ENCODE data around the gene FKBP14.

GRCh38 chr7:29990931-29991330 lies 35.6 kb downstream of the FKBP14 start:
- no peak for TF ChIP-seq CTCF (conservative IDR thresholded peaks at IDR 0.05; ENCODE audit: low read depth in 2 of 2)
- no peak for TF ChIP-seq EZH2 (IDR thresholded peaks at IDR 0.05; ENCODE audit: low read depth, unreplicated experiment)
- no peak for TF ChIP-seq REST (IDR thresholded peaks at IDR 0.05; ENCODE audit: unreplicated experiment)
- no peak for TF ChIP-seq STAT1 (IDR thresholded peaks at IDR 0.05; ENCODE audit: unreplicated experiment)
- no peak for TF ChIP-seq CREB1 (CRISPR knock-in tag; IDR thresholded peaks at IDR 0.05; ENCODE audit: low read depth)
- TF ChIP-seq EZH2phosphoT487 (IDR thresholded peaks at IDR 0.05; ENCODE audit: unreplicated experiment): no peak
- TF ChIP-seq POLR2AphosphoS5 (IDR thresholded peaks at IDR 0.05; ENCODE audit: low read depth): no peak
- no peak for TF ChIP-seq NANOG (IDR thresholded peaks at IDR 0.05; ENCODE audit: borderline replicate concordance)
- no peak for TF ChIP-seq ZNF114 (CRISPR knock-in tag; IDR thresholded peaks at IDR 0.05)
- TF ChIP-seq ZNF462 (CRISPR knock-in tag; IDR thresholded peaks at IDR 0.05): no peak
- no peak for TF ChIP-seq JUNB (IDR thresholded peaks at IDR 0.05; ENCODE audit: unreplicated experiment)
